Activated naive CD4-positive, alpha-beta T cell treated with anti-CD3 and anti-CD28 coated beads for 36 hours (primary cell): ENCODE measurements around the gene COX19. TPM values are rescaled to one million over a fixed set of nuclear protein-coding genes. Genes with fewer than 3 reads are reported as not detected.
"Not testable (repeated sequence)": the region's sequence is repeated elsewhere in the genome, so short reads cannot be mapped to it uniquely, and the experiment has no call there.

Experiments
- CTCF ChIA-PET: fragments of 350-600 bp; sonication (Branson Sonifier 250); formaldehyde crosslinking; loops from one replicate; lab custom pipeline; 2021; ENCODE audit warnings: antibody characterized with exemption; lab: Charles Lee
- DNase-seq: peaks from one replicate; pipeline ENCODE4 v3.0.0-alpha.2; 2020
- H3K27ac Mint-ChIP-seq: one replicate; pipeline ENCODE4 v1.8.0; 2021; ENCODE audit warnings: mild to moderate bottlenecking, mixed read lengths
- H3K27me3 Mint-ChIP-seq: one replicate; pipeline ENCODE4 v1.8.0; 2021; ENCODE audit warnings: low read depth, mixed read lengths
- H3K36me3 Mint-ChIP-seq: one replicate; pipeline ENCODE4 v1.8.0; 2021; ENCODE audit warnings: low read depth, mixed read lengths
- H3K4me1 Mint-ChIP-seq: one replicate; pipeline ENCODE4 v1.8.0; 2021; ENCODE audit warnings: low read depth, mixed read lengths
- H3K4me3 Mint-ChIP-seq: one replicate; pipeline ENCODE4 v1.8.0; 2021; ENCODE audit warnings: mild to moderate bottlenecking, moderate library complexity, mixed read lengths
- H3K9me3 Mint-ChIP-seq: one replicate; pipeline ENCODE4 v1.8.0; 2021; ENCODE audit warnings: mixed read lengths
- intact Hi-C: fragments of 100-400 bp; cut with micrococcal nuclease; formaldehyde crosslinking; loops from one replicate; pipeline ENCODE4 v1.15.1; 2023
- total RNA-seq, 2 experiments: library from RNA; stranded (reverse); gene quantifications; one replicate each; pipeline ENCODE4 v1.2.3, GENCODE V29; 2021

Gene COX19
- total RNA-seq, 2 experiments from 2014 or later = 12.6 to 15.2 TPM

- Mint-ChIP-seq H3K4me1 (no peaks in the 10 kb centered on the region), H3K9me3 (no peaks in the 10 kb centered on the region), H3K27ac (no peak overlapping the region), H3K27me3 (no peaks in the 10 kb centered on the region), H3K4me3 (no peak overlapping the region), H3K36me3 (no peaks in the 10 kb centered on the region)
- intact Hi-C loops = no loop called here
- DNase-seq = no peak
- CTCF ChIA-PET = interaction anchor here (0.6 kb wide), 1 partner anchor 35 kb away, joined by 3 read pairs; no protein-coding TSS in a partner anchor
Measured at GRCh38 chr7:947391-948210, 27.7 kb downstream of the COX19 start.

GRCh38 chr7:946256-946996 lies 28.9 kb downstream of the COX19 start:
- intact Hi-C loops = no loop called here
- no peaks in the 10 kb centered on the region for H3K27me3 Mint-ChIP-seq
- H3K9me3 Mint-ChIP-seq = no peaks in the 10 kb centered on the region
- no peaks in the 10 kb centered on the region for H3K36me3 Mint-ChIP-seq
- H3K27ac Mint-ChIP-seq = no peak overlapping the region
- no peak overlapping the region for H3K4me3 Mint-ChIP-seq
- CTCF ChIA-PET = interaction anchor here (0.6 kb wide), 1 partner anchor 34 kb away, joined by 3 read pairs; no protein-coding TSS in a partner anchor
- no peak for DNase-seq
- H3K4me1 Mint-ChIP-seq = peaks cover 7% of the 10 kb centered on the region

- CTCF ChIA-PET = interaction anchor here (1.6 kb wide), 1 partner anchor 8 kb away, joined by 4 read pairs; the partner anchor contains the start of gene ADAP1
- intact Hi-C loops = no loop called here
- Mint-ChIP-seq H3K4me1 (peaks cover 14% of the 10 kb centered on the region), H3K27me3 (no peaks in the 10 kb centered on the region), H3K9me3 (peaks cover under 1% of the 10 kb centered on the region), H3K4me3 (no peak overlapping the region), H3K36me3 (no peaks in the 10 kb centered on the region), H3K27ac (no peak overlapping the region)
- no peak for DNase-seq
Measured at GRCh38 chr7:945556-946255, 29.6 kb downstream of the COX19 start.

- intact Hi-C loops = no loop called here
Measured at GRCh38 chr7:945147-945555, 30.2 kb downstream of the COX19 start.

GRCh38 chr7:944744-945143 lies 30.6 kb downstream of the COX19 start:
- no peaks in the 10 kb centered on the region for H3K36me3 Mint-ChIP-seq
- H3K4me1 Mint-ChIP-seq = peaks cover 24% of the 10 kb centered on the region
- no peak overlapping the region for H3K27ac Mint-ChIP-seq
- H3K4me3 Mint-ChIP-seq = no peak overlapping the region
- DNase-seq = no peak
- CTCF ChIA-PET = interaction anchor here (0.7 to 1.6 kb wide), 2 partner anchors 9 to 240 kb away, joined by 3 to 4 read pairs; partner anchors contain the start of gene ADAP1
- H3K9me3 Mint-ChIP-seq = peaks cover 9% of the 10 kb centered on the region
- no peaks in the 10 kb centered on the region for H3K27me3 Mint-ChIP-seq
- intact Hi-C loops = no loop called here

More at GRCh38 chr7:945147-945555, 30.2 kb downstream of the COX19 start:
- Mint-ChIP-seq H3K4me1 (peaks cover 20% of the 10 kb centered on the region), H3K4me3 (no peak overlapping the region), H3K27ac (no peak overlapping the region), H3K9me3 (peaks cover 5% of the 10 kb centered on the region), H3K27me3 (no peaks in the 10 kb centered on the region), H3K36me3 (no peaks in the 10 kb centered on the region)
- no peak for DNase-seq
- CTCF ChIA-PET = interaction anchor here (1.6 kb wide), 1 partner anchor 9 kb away, joined by 4 read pairs; the partner anchor contains the start of gene ADAP1

GRCh38 chr7:943793-944192 lies 31.6 kb downstream of the COX19 start:
- DNase-seq, H3K36me3 Mint-ChIP-seq, H3K4me3 Mint-ChIP-seq, H3K9me3 Mint-ChIP-seq, intact Hi-C loops, H3K27me3 Mint-ChIP-seq, H3K27ac Mint-ChIP-seq: not testable (repeated sequence)
- peaks cover 26% of the 10 kb centered on the region for H3K4me1 Mint-ChIP-seq
- CTCF ChIA-PET = interaction anchor here (0.7 kb wide), 1 partner anchor 241 kb away, joined by 3 read pairs; no protein-coding TSS in a partner anchor

- Mint-ChIP-seq H3K27ac (peak overlapping the region; percentile 75), H3K9me3 (peaks cover 10% of the 10 kb centered on the region), H3K4me3 (no peak overlapping the region), H3K27me3 (no peaks in the 10 kb centered on the region), H3K4me1 (peaks cover 39% of the 10 kb centered on the region), H3K36me3 (no peaks in the 10 kb centered on the region)
- intact Hi-C loops = loop anchor here (1.0 to 2.0 kb wide), 3 partner anchors 18 to 108 kb away; partner anchors contain the start of genes COX19 and SUN1
- no peak for DNase-seq
- CTCF ChIA-PET = interaction anchor here (0.6 to 2.0 kb wide), 3 partner anchors 11 to 31 kb away, joined by 3 to 4 read pairs (median 3); no protein-coding TSS in a partner anchor
Measured at GRCh38 chr7:940599-941408, 34.5 kb downstream of the COX19 start.

GRCh38 chr7:939843-940242 lies 35.5 kb downstream of the COX19 start:
- Mint-ChIP-seq H3K27ac (no peak overlapping the region), H3K4me3 (no peak overlapping the region), H3K9me3 (peaks cover 10% of the 10 kb centered on the region), H3K36me3 (no peaks in the 10 kb centered on the region), H3K27me3 (no peaks in the 10 kb centered on the region), H3K4me1 (peaks cover 39% of the 10 kb centered on the region)
- CTCF ChIA-PET = interaction anchor here (0.6 to 2.0 kb wide), 4 partner anchors 12 to 1690 kb away, joined by 3 to 5 read pairs (median 4); no protein-coding TSS in a partner anchor
- DNase-seq = no peak
- intact Hi-C loops = loop anchor here (2.0 kb wide), 2 partner anchors 35 to 107 kb away; partner anchors contain the start of genes COX19 and SUN1

- no peak overlapping the region for H3K4me3 Mint-ChIP-seq
- no peaks in the 10 kb centered on the region for H3K36me3 Mint-ChIP-seq
- CTCF ChIA-PET = interaction anchor here (0.6 to 1.4 kb wide), 3 partner anchors 13 to 237 kb away, joined by 3 read pairs; no protein-coding TSS in a partner anchor
- DNase-seq = no peak
- no peak overlapping the region for H3K27ac Mint-ChIP-seq
- intact Hi-C loops = no loop called here
- H3K4me1 Mint-ChIP-seq = peaks cover 39% of the 10 kb centered on the region
- H3K27me3 Mint-ChIP-seq = no peaks in the 10 kb centered on the region
- H3K9me3 Mint-ChIP-seq = peaks cover 10% of the 10 kb centered on the region
Measured at GRCh38 chr7:938546-939185, 36.7 kb downstream of the COX19 start.

GRCh38 chr7:937856-938484 lies 37.4 kb downstream of the COX19 start:
- DNase-seq = no peak
- H3K27me3 Mint-ChIP-seq = no peaks in the 10 kb centered on the region
- CTCF ChIA-PET = interaction anchor here (0.6 to 1.4 kb wide), 2 partner anchors 28 to 238 kb away, joined by 3 read pairs; no protein-coding TSS in a partner anchor
- H3K9me3 Mint-ChIP-seq = peaks cover 10% of the 10 kb centered on the region
- H3K36me3 Mint-ChIP-seq = no peaks in the 10 kb centered on the region
- H3K27ac Mint-ChIP-seq = no peak overlapping the region
- H3K4me3 Mint-ChIP-seq = no peak overlapping the region
- intact Hi-C loops = no loop called here
- peaks cover 39% of the 10 kb centered on the region for H3K4me1 Mint-ChIP-seq
